Common myeloid progenitor, CD34-positive (primary cell): ENCODE results near the gene HSPA4.

Source experiments
- CTCF ChIA-PET: fragments of 350-600 bp; sonication (Branson Sonifier 250); formaldehyde crosslinking; loops from one replicate; lab custom pipeline; 2021; ENCODE audit warnings: antibody characterized with exemption; lab: Charles Lee
- POLR2A ChIA-PET: fragments of 350-600 bp; sonication (Branson Sonifier 250); formaldehyde crosslinking; loops from one replicate; lab custom pipeline; 2021; ENCODE audit warnings: antibody characterized with exemption; lab: Charles Lee
- DNase-seq, 3 donors: peaks; one replicate each; pipeline versions ENCODE4 v3.0.0 to v3.0.0-alpha.2; 2013
- H3K27ac ChIP-seq, 2 experiments: 1 replicate in 1 of 2; 2 replicates in 1 of 2; pipeline ENCODE4 v1.7.0; 2013; ENCODE audit warnings: inconsistent platforms in 2 of 2, low read length in 2 of 2, mild to moderate bottlenecking in 2 of 2, low read depth in 1 of 2, moderate library complexity in 1 of 2; ENCODE audit not compliant: severe bottlenecking in 2 of 2, insufficient read depth in 1 of 2, poor library complexity in 1 of 2
- H3K27me3 ChIP-seq, 5 experiments: replicated peaks in 2 of 5; 1 replicate in 3 of 5; 2 replicates in 2 of 5; pipeline versions ENCODE4 v1.6.1 to v1.7.0; 2013; ENCODE audit warnings: low read length in 4 of 5, mild to moderate bottlenecking in 2 of 5, moderate library complexity in 2 of 5, inconsistent platforms in 1 of 5; ENCODE audit not compliant: insufficient read depth in 5 of 5, control insufficient read depth in 4 of 5
- H3K36me3 ChIP-seq, 4 experiments: 1 replicate in 2 of 4; 2 replicates in 2 of 4; pipeline versions ENCODE4 v1.6.1 to v1.7.0; 2013; ENCODE audit warnings: low read length in 3 of 4, control low read depth in 1 of 4, mild to moderate bottlenecking in 1 of 4; ENCODE audit not compliant: control insufficient read depth in 4 of 4, insufficient read depth in 4 of 4
- H3K4me1 ChIP-seq, 4 experiments: 1 replicate in 3 of 4; 2 replicates in 1 of 4; pipeline versions ENCODE4 v1.6.1 to v1.7.1; 2013; ENCODE audit warnings: low read length in 3 of 4, mild to moderate bottlenecking in 3 of 4, control low read depth in 1 of 4, inconsistent platforms in 1 of 4, moderate library complexity in 1 of 4; ENCODE audit not compliant: control insufficient read depth in 4 of 4, insufficient read depth in 4 of 4; ENCODE audit errors: control extremely low read depth in 1 of 4
- H3K4me3 ChIP-seq, 7 experiments: 1 replicate in 4 of 7; 2 replicates in 3 of 7; pipeline versions ENCODE4 v1.5.1 to v1.7.0; 2013; ENCODE audit warnings: mild to moderate bottlenecking in 7 of 7, low read length in 6 of 7, moderate library complexity in 6 of 7, inconsistent platforms in 2 of 7, low read depth in 2 of 7, control low read depth in 1 of 7; ENCODE audit not compliant: insufficient read depth in 4 of 7, control insufficient read depth in 1 of 7; ENCODE audit errors: extremely low read depth in 1 of 7
- H3K9me3 ChIP-seq, 5 experiments: 1 replicate in 4 of 5; 2 replicates in 1 of 5; pipeline versions ENCODE4 v1.6.1 to v1.7.1; 2013; ENCODE audit warnings: low read length in 4 of 5, mild to moderate bottlenecking in 2 of 5, inconsistent platforms in 1 of 5, low read depth in 1 of 5, moderate library complexity in 1 of 5; ENCODE audit not compliant: control insufficient read depth in 4 of 5, insufficient read depth in 2 of 5; ENCODE audit errors: control extremely low read depth in 1 of 5
- WGBS: methylation state at CpG from one replicate; pipeline ENCODE4 v1.1.5; 2013; ENCODE audit not compliant: insufficient coverage; 5-methylcytosine and 5-hydroxymethylcytosine counted together

HSPA4 gene

GRCh38 chr5:133149345-133149744, 97.5 kb downstream of the HSPA4 start:
- Histone ChIP-seq H3K36me3 (no peaks in the 10 kb centered on the region), H3K27ac (no peak overlapping the region), H3K4me3 (no peak overlapping the region), H3K27me3 (no peaks in the 10 kb centered on the region), H3K9me3 (peaks cover 0 to 3% (median 0%) of the 10 kb centered on the region in 5 experiments), H3K4me1 (peaks cover 0 to 22% (median 16%) of the 10 kb centered on the region in 4 experiments)
- 100% methylated on average over 1 of the region's 4 CpGs for WGBS
- ChIA-PET POLR2A (no interaction called here), CTCF (interaction anchor here (1.7 kb wide), 1 partner anchor 233 kb away, joined by 3 read pairs; no protein-coding TSS in a partner anchor)
- no peak for DNase-seq

GRCh38 chr5:133150909-133151544, 99.2 kb downstream of the HSPA4 start:
- Histone ChIP-seq H3K27me3 (no peaks in the 10 kb centered on the region), H3K4me3 (no peak overlapping the region), H3K9me3 (no peaks in the 10 kb centered on the region), H3K4me1 (peaks cover 0 to 22% (median 16%) of the 10 kb centered on the region in 4 experiments), H3K36me3 (no peaks in the 10 kb centered on the region), H3K27ac (no peak overlapping the region)
- 96% methylated on average over 6 of the region's 6 CpGs for WGBS
- ChIA-PET POLR2A (no interaction called here), CTCF (interaction anchor here (1.7 kb wide), 1 partner anchor 232 kb away, joined by 3 read pairs; no protein-coding TSS in a partner anchor)
- DNase-seq = no peak

GRCh38 chr5:133154274-133155075, 102.7 kb downstream of the HSPA4 start:
- H3K27ac ChIP-seq = no peak overlapping the region
- no peak overlapping the region for H3K4me3 ChIP-seq
- WGBS = 98% methylated on average over 6 of the region's 12 CpGs
- peaks cover 0 to 2% (median 0%) of the 10 kb centered on the region in 5 experiments for H3K27me3 ChIP-seq
- H3K4me1 ChIP-seq = no peaks in the 10 kb centered on the region
- no peaks in the 10 kb centered on the region for H3K9me3 ChIP-seq
- DNase-seq = no peak
- ChIA-PET POLR2A (no interaction called here), CTCF (no interaction called here)
- no peaks in the 10 kb centered on the region for H3K36me3 ChIP-seq

GRCh38 chr5:133155326-133155969, 103.6 kb downstream of the HSPA4 start:
- Histone ChIP-seq H3K27ac (no peak overlapping the region), H3K36me3 (no peaks in the 10 kb centered on the region), H3K4me1 (no peaks in the 10 kb centered on the region), H3K27me3 (peaks cover 0 to 4% (median 0%) of the 10 kb centered on the region in 5 experiments), H3K4me3 (no peak overlapping the region), H3K9me3 (no peaks in the 10 kb centered on the region)
- WGBS = 97% methylated on average over 4 of the region's 4 CpGs
- ChIA-PET POLR2A (no interaction called here), CTCF (no interaction called here)
- no peak for DNase-seq
